Ovary (tissue), 9 donors: ENCODE results near the gene APP. TPM values are rescaled to one million over a fixed set of nuclear protein-coding genes. Genes with fewer than 3 reads are reported as not detected.

Source experiments
- DNase-seq, 5 donors: peaks; one replicate each; pipeline ENCODE4 v3.0.0-alpha.2; 2019 to 2020
- H3K27ac ChIP-seq, 2 donors: fragments of 200-600 bp; one replicate each; pipeline versions ENCODE4 v1.5.1 to v1.8.0; 2019 to 2022
- H3K27me3 ChIP-seq: fragments of 200-600 bp; one replicate; pipeline ENCODE4 v1.8.0; 2022
- H3K36me3 ChIP-seq: fragments of 200-600 bp; sonication (generic); one replicate; pipeline ENCODE4 v1.5.1; 2019
- H3K4me1 ChIP-seq: one replicate; pipeline ENCODE4 v1.8.1; 2013; ENCODE audit warnings: mild to moderate bottlenecking, moderate library complexity; ENCODE audit not compliant: insufficient read depth
- H3K4me3 ChIP-seq: fragments of 200-600 bp; sonication (generic); one replicate; pipeline ENCODE4 v1.5.1; 2017
- H3K9me3 ChIP-seq, 2 donors: fragments of 200-600 bp in 1 of 2; sonication (generic) in 1 of 2; one replicate each; pipeline versions ENCODE4 v1.5.1 to v1.8.1; 2013 to 2019; ENCODE audit warnings: mild to moderate bottlenecking in 1 of 2, moderate library complexity in 1 of 2
- CTCF ChIP-seq, 3 donors: fragments of 450-650 bp in 2 of 3; fragments of 200-600 bp in 1 of 3; IDR thresholded peaks; one replicate each; pipeline versions ENCODE4 v1.5.1 to v1.8.0; 2016 to 2022; ENCODE audit warnings: antibody characterized with exemption in 3 of 3, mild to moderate bottlenecking in 1 of 3
- EP300 ChIP-seq: sonication (generic); formaldehyde crosslinking; IDR thresholded peaks from one replicate; pipeline ENCODE4 v1.6.1; 2017; ENCODE audit warnings: antibody characterized with exemption
- POLR2A ChIP-seq: fragments of 450-650 bp; IDR thresholded peaks from one replicate; pipeline ENCODE4 v1.6.1; 2017; ENCODE audit warnings: antibody characterized with exemption, mild to moderate bottlenecking, moderate library complexity
- WGBS, 3 donors: extraction: QIAGEN DNeasy Blood & Tissue Kit in 1 of 3; methylation state at CpG; one replicate each; pipeline versions ENCODE4 v1.1.5 to v1.1.7; 2013 to 2017; 5-methylcytosine and 5-hydroxymethylcytosine counted together
- intact Hi-C, 4 donors: fragments of 100-400 bp; cut with DNase I; formaldehyde crosslinking; loops; one replicate each; pipeline versions ENCODE4 v1.11.0 to v1.15.1; 2022 to 2023
- polyA plus RNA-seq, 2 donors: library from polyadenylated mRNA; stranded (reverse); fragments of 200-250 nt in 1 of 2; fragments of 350-450 nt in 1 of 2; fragmentation: Illumina TruSeq in 1 of 2; extraction: RNeasy Lipid Tissue Mini Kit (QIAGEN cat#74804) in 1 of 2; gene quantifications; one replicate each; pipeline ENCODE4 v1.2.3, GENCODE V29; 2013 to 2014
- total RNA-seq, 7 donors: library from RNA; depleted of rRNA in 2 of 7; stranded (reverse); fragments of >200 nt in 2 of 7; fragmentation: NEBNext Ultra II Directional in 3 of 7; extraction: Animal tissue kit (Norgen Biotek cat#: 25700) in 3 of 7; gene quantifications; one replicate each; pipeline versions ENCODE4 v1.1.0 to v1.2.4, GENCODE V29; 2016 to 2023
- donor health status: DM: no; HTN: no; CAD: no; lungs with moderate emphysema.
- donor health status: DM: no; HTN: no; CAD: no.
- donor health status: Bipolar disorder and iron deficiency.
- donor health status: DM: yes; HTN: yes; CAD: no.
- donor health status: DM: no; HTN: no; CAD: no.
- donor health status: DM: yes; HTN: yes; CAD: no.

APP gene
- total and polyA plus RNA-seq, 9 donors, result 211 to 945 (median 364) TPM

- H3K27ac ChIP-seq, result no peak overlapping the region
- WGBS, 3 donors, result 9 to 13% (median 10%) methylated on average over 4 of the region's 4 CpGs
- DNase-seq, result no peak
- H3K36me3 ChIP-seq, result no peaks in the 10 kb centered on the region
- no peak overlapping the region for H3K4me3 ChIP-seq
- H3K9me3 ChIP-seq, result no peaks in the 10 kb centered on the region
- no peaks in the 10 kb centered on the region for H3K27me3 ChIP-seq
- TF ChIP-seq CTCF (IDR thresholded peaks at IDR 0.05) (no peak), POLR2A (no peak)
- intact Hi-C loops, result no loop called here
- peaks cover 11% of the 10 kb centered on the region for H3K4me1 ChIP-seq
Measured at GRCh38 chr21:26124421-26124833, 46.1 kb downstream of the APP start.

GRCh38 chr21:26123012-26123411 lies 47.6 kb downstream of the APP start:
- DNase-seq, result no peak
- Histone ChIP-seq H3K9me3 (no peaks in the 10 kb centered on the region), H3K4me3 (no peak overlapping the region), H3K4me1 (peaks cover 11% of the 10 kb centered on the region), H3K27ac (no peak overlapping the region), H3K27me3 (no peaks in the 10 kb centered on the region), H3K36me3 (no peaks in the 10 kb centered on the region)
- intact Hi-C loops, result no loop called here
- TF ChIP-seq EP300, result no peak
- no peak for TF ChIP-seq POLR2A
- no peak for TF ChIP-seq CTCF (IDR thresholded peaks at IDR 0.05)
- WGBS, 3 donors, result 1 to 21% (median 6%) methylated on average over 1 of the region's 1 CpG

- no peaks in the 10 kb centered on the region for H3K27me3 ChIP-seq
- no peaks in the 10 kb centered on the region for H3K9me3 ChIP-seq
- no peak for DNase-seq
- no peaks in the 10 kb centered on the region for H3K36me3 ChIP-seq
- WGBS, 3 donors, result 97 to 99% (median 97%) methylated on average over 4 of the region's 4 CpGs
- H3K4me1 ChIP-seq, result peaks cover 14% of the 10 kb centered on the region
- no peak overlapping the region for H3K27ac ChIP-seq
- TF ChIP-seq EP300, result no peak
- TF ChIP-seq CTCF (IDR thresholded peaks at IDR 0.05), result no peak
- no peak for TF ChIP-seq POLR2A
- no peak overlapping the region for H3K4me3 ChIP-seq
- intact Hi-C loops, result no loop called here
Measured at GRCh38 chr21:26120828-26121227, 49.7 kb downstream of the APP start.

GRCh38 chr21:26119906-26120305 lies 50.7 kb downstream of the APP start:
- H3K4me3 ChIP-seq, result no peak overlapping the region
- WGBS, 3 donors, result 50 to 62% (median 51%) methylated on average over 1 of the region's 1 CpG
- no peak for DNase-seq
- no peaks in the 10 kb centered on the region for H3K27me3 ChIP-seq
- H3K4me1 ChIP-seq, result peaks cover 7% of the 10 kb centered on the region
- H3K36me3 ChIP-seq, result no peaks in the 10 kb centered on the region
- intact Hi-C loops, result no loop called here
- TF ChIP-seq POLR2A (no peak), CTCF (IDR thresholded peaks at IDR 0.05) (no peak), EP300 (no peak)
- H3K9me3 ChIP-seq, result no peaks in the 10 kb centered on the region
- H3K27ac ChIP-seq, result no peak overlapping the region
